OCI-LY3 (cell line): Measurements from ENCODE around the gene PAXX.

Experiments used
- H2AFZ ChIP-seq: fragments of 200-600, 300-600 bp; shearing (Covaris generic); 2 replicates; pipeline ENCODE4 v1.6.0; 2014; ENCODE audit warnings: antibody characterized with exemption, low read depth, low read length
- H3K27ac ChIP-seq: fragments of 200-600, 300-600 bp; sonication (generic); 2 replicates; pipeline ENCODE4 v1.5.1; 2014; ENCODE audit warnings: mild to moderate bottlenecking, low read length, moderate library complexity, mixed read lengths
- H3K27me3 ChIP-seq: fragments of 200-600, 300-600 bp; sonication (generic); 2 replicates; pipeline ENCODE4 v1.6.1; 2014; ENCODE audit warnings: low read depth, low read length, mixed read lengths
- H3K36me3 ChIP-seq: fragments of 200-600, 300-600 bp; sonication (generic); replicated peaks from 2 replicates; pipeline ENCODE3; 2014; ENCODE audit warnings: low read depth, low read length, mixed read lengths
- H3K4me1 ChIP-seq: fragments of 300-600, 200-600 bp; sonication (generic); 2 replicates; pipeline ENCODE4 v1.6.1; 2014; ENCODE audit warnings: low read length, mixed read lengths
- H3K4me2 ChIP-seq: fragments of 200-600, 300-600 bp; sonication (generic); 2 replicates; pipeline ENCODE4 v1.6.1; 2014; ENCODE audit warnings: low read length, mixed read lengths
- H3K4me3 ChIP-seq: fragments of 300-600, 200-600 bp; sonication (generic); 2 replicates; pipeline ENCODE4 v1.5.1; 2014; ENCODE audit warnings: antibody characterized with exemption, mild to moderate bottlenecking, low read length, moderate library complexity
- H3K79me2 ChIP-seq: fragments of 300-600, 200-600 bp; shearing (Covaris generic); 2 replicates; pipeline ENCODE4 v1.6.1; 2014; ENCODE audit warnings: mild to moderate bottlenecking, low read length, mixed read lengths
- H3K9ac ChIP-seq: fragments of 300-600, 200-600 bp; shearing (Covaris generic); 2 replicates; pipeline ENCODE4 v1.6.0; 2014; ENCODE audit warnings: mild to moderate bottlenecking, low read length, moderate library complexity
- H3K9me3 ChIP-seq: fragments of 200-600, 300-600 bp; shearing (Covaris generic); 2 replicates; pipeline ENCODE4 v1.6.1; 2014; ENCODE audit warnings: low read length, mixed read lengths; ENCODE audit not compliant: insufficient read depth
- H4K20me1 ChIP-seq: fragments of 200-600, 300-600 bp; sonication (generic); 2 replicates; pipeline ENCODE4 v1.6.1; 2016; ENCODE audit warnings: low read length, mixed read lengths; ENCODE audit not compliant: insufficient read depth
- EZH2phosphoT487 ChIP-seq: fragments of 200-600 bp; shearing (Covaris generic); IDR thresholded peaks from 2 replicates; pipeline ENCODE4 v1.6.1; 2018; ENCODE audit warnings: antibody characterized with exemption, mixed run types, low read depth
- TF ChIP-seq, protein P1 (sequence below): fragments of 200-600, 300-600 bp; sonication (generic); IDR thresholded peaks from 2 replicates; pipeline ENCODE4 v1.5.1; 2014; ENCODE audit warnings: antibody characterized with exemption, low read length, low read depth

Gene PAXX

DNA sequence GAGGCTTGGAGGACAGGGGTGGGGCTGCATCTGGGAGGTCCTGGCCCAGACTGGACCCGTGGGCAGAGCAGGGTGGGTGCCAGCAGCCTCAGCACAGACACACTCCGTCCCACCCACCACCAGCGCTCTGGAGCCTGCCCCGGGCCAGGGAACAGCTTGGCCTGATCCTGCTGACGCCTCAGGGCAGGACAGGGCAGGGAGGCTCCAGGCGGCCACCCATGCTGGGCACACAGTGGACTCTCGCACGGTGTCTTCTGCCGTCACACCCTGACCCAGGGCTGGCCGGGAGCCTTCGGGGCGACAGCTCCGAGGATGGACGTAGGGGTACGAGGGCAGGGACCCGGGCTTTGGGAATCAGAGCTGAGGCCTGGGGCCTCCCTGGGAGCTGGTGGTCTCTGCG lies 23.1 kb upstream of the PAXX start:
- TF ChIP-seq, protein P1, sequence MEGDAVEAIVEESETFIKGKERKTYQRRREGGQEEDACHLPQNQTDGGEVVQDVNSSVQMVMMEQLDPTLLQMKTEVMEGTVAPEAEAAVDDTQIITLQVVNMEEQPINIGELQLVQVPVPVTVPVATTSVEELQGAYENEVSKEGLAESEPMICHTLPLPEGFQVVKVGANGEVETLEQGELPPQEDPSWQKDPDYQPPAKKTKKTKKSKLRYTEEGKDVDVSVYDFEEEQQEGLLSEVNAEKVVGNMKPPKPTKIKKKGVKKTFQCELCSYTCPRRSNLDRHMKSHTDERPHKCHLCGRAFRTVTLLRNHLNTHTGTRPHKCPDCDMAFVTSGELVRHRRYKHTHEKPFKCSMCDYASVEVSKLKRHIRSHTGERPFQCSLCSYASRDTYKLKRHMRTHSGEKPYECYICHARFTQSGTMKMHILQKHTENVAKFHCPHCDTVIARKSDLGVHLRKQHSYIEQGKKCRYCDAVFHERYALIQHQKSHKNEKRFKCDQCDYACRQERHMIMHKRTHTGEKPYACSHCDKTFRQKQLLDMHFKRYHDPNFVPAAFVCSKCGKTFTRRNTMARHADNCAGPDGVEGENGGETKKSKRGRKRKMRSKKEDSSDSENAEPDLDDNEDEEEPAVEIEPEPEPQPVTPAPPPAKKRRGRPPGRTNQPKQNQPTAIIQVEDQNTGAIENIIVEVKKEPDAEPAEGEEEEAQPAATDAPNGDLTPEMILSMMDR, result no peak
- TF ChIP-seq EZH2phosphoT487, result no peak
- no peaks in the 10 kb centered on the region for H3K36me3 ChIP-seq
- H3K79me2 ChIP-seq, result no peaks in the 10 kb centered on the region
- H3K4me1 ChIP-seq, result no peaks in the 10 kb centered on the region
- H3K9me3 ChIP-seq, result no peaks in the 10 kb centered on the region
- H4K20me1 ChIP-seq, result no peaks in the 10 kb centered on the region
- H3K4me3 ChIP-seq, result no peak overlapping the region
- H3K9ac ChIP-seq, result no peak overlapping the region
- no peak overlapping the region for H3K27ac ChIP-seq
- H2AFZ ChIP-seq, result no peak overlapping the region
- no peaks in the 10 kb centered on the region for H3K27me3 ChIP-seq
- H3K4me2 ChIP-seq, result no peak overlapping the region

DNA sequence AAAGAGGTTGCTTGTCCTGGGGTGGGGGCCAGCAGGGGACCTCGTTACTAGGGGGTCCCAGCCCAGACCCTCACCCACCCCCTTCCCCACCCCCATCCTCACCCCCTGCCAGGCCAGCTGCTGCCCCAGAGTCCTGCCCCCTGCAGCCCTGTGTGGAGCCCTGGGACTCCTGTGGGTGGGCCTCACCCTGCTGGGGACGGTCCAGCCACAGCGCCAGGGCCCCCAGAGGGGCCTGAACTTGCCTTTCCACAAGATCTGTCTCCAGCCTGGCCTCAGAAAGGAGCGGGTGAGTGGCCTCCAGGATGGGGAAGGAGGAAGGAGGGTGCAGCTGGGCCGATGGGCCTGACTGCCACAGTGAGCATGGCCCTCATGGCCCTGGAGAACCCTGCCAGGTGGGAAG lies 22.4 kb upstream of the PAXX start:
- Histone ChIP-seq H3K27ac (no peak overlapping the region), H3K4me2 (no peak overlapping the region), H3K4me1 (no peaks in the 10 kb centered on the region), H4K20me1 (no peaks in the 10 kb centered on the region), H3K79me2 (no peaks in the 10 kb centered on the region), H3K9ac (no peak overlapping the region), H3K4me3 (no peak overlapping the region), H3K27me3 (0 out of 2 replicates have a peak, but pooled peaks cover 2% of the 10 kb centered on the region), H3K36me3 (no peaks in the 10 kb centered on the region), H3K9me3 (no peaks in the 10 kb centered on the region), H2AFZ (no peak overlapping the region)
- TF ChIP-seq, protein P1, result no peak
- TF ChIP-seq EZH2phosphoT487, result no peak

DNA sequence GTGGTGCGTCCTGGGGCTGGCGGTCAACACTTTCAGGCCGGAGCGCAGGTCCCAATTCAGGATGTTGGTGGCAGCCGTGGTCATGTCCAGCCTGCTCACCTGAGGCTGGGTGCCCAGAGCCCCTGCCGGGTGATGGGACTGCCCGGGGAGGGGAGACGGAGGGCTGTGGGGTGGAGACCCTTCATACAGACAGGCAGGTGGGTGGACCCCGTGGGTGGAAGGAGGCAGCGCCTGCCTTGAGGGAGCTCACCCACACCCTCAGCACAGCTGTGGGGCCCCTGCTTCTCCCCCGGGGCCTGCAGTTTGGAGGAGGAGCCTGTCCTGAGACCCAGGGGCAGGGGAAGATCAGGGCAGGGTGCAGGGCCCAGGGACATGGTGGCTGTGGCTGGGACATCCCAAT lies 21.9 kb upstream of the PAXX start:
- Histone ChIP-seq H3K27me3 (peaks cover 8% of the 10 kb centered on the region; the same call in 1 of the 2 replicates), H3K9ac (no peak overlapping the region), H3K36me3 (no peaks in the 10 kb centered on the region), H3K4me1 (no peaks in the 10 kb centered on the region), H2AFZ (no peak overlapping the region), H4K20me1 (no peaks in the 10 kb centered on the region), H3K4me2 (no peak overlapping the region), H3K79me2 (no peaks in the 10 kb centered on the region), H3K27ac (no peak overlapping the region), H3K9me3 (no peaks in the 10 kb centered on the region), H3K4me3 (no peak overlapping the region)
- TF ChIP-seq EZH2phosphoT487, result no peak
- TF ChIP-seq, protein P1, result no peak

DNA sequence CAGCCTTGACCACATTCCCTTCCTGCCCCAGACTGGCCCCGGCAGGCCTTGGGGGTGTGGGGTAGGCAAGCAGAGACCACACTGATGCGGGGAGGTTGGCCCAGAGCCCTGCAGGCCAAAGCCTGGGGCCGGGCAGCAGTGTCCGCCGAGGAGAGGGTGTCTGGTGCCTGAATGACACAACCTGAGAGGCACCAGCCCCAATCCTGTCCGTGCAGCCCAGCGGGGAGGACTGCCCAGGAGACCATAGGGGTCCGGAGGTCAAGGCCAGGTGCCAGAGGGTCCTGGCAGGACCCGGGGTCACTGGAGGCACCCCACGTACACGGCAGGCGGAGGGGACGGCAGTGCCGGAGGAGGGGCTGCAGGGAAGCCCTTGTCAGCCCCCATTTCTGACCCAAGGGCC lies 20.5 kb upstream of the PAXX start:
- Histone ChIP-seq H2AFZ (no peak overlapping the region), H3K9me3 (no peaks in the 10 kb centered on the region), H4K20me1 (no peaks in the 10 kb centered on the region), H3K27ac (no peak overlapping the region), H3K4me1 (no peaks in the 10 kb centered on the region), H3K4me3 (no peak overlapping the region), H3K79me2 (no peaks in the 10 kb centered on the region), H3K27me3 (peaks cover 8% of the 10 kb centered on the region; the same call in 1 of the 2 replicates), H3K9ac (no peak overlapping the region), H3K4me2 (no peak overlapping the region), H3K36me3 (no peaks in the 10 kb centered on the region)
- TF ChIP-seq, protein P1, result no peak
- no peak for TF ChIP-seq EZH2phosphoT487
